Measurements from ENCODE around the gene HAVCR2. TPM values are rescaled to one million over a fixed set of nuclear protein-coding genes. Genes with fewer than 3 reads are reported as not detected.

Gene HAVCR2
- total and polyA plus RNA-seq, 9 of the 15 experiments (the other 6 are each of a cell fraction or from before 2014, with no cell fraction given), result 0.04 to 0.11 (median 0.06) TPM; not detected in 5

DNA sequence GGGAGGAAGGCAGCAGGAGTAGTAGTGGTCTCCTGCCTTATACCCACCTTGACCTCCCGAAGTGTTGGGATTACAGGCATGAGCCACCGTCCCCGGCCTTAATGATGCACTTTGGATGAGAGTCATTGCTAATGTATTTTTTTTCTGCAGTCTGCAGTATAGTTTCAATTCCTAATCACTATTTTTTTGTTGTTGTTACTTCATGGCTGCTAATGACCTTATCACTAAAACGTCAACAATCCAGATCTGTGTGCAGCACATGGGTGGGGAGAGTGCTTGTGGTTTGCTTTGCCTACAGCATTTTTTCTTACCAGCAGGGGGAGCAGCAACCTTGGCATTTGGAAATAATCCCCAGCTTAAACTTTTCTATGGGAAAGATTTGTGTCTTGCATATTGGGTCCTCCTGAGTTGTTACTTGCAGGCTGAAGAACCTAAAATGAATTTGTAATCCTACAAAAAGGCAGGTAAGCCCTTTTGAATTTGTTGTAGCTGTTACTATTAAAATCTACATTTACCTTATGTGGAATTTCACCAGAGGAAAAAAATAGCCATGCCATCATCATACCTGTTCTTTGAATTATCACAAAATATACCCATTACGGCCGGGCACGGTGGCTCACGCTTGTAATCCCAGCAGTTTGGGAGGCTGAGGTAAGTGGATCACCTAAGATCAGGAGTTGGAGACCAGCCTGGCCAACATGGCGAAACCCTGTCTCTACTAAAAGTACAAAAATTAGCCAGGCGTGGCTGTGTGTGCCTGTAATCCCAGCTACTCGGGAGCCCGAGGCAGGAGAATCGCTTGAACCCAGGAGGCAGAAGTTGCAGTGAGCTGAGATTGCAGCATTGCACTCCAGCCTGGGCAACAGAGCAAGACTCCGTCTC is 40.1 kb upstream of the HAVCR2 start (continued):
- TF ChIP-seq RAD21 (CRISPR knock-in tag; conservative IDR thresholded peaks at IDR 0.05 in 1 of 2, IDR thresholded peaks at IDR 0.05 in 1 of 2) (peak; percentile 76 to 79), FOXM1 (IDR thresholded peaks at IDR 0.05; ENCODE audit: low read depth) (no peak), FOXM1 (CRISPR knock-in tag; IDR thresholded peaks at IDR 0.05; ENCODE audit: low read depth) (no peak), PTRF (tag; IDR thresholded peaks at IDR 0.05) (no peak), HDAC8 (tag; IDR thresholded peaks at IDR 0.05) (no peak), ZNF551 (CRISPR knock-in tag; IDR thresholded peaks at IDR 0.05) (no peak), RNF2 (IDR thresholded peaks at IDR 0.05) (no peak), RCOR1 (IDR thresholded peaks at IDR 0.05; ENCODE audit: borderline replicate concordance in 1 of 2, low read depth in 2 of 2, low read length in 2 of 2) (peak in 1 of 2 experiments; percentile 18; a peak in 1 of 4 replicates), MTF1 (CRISPR knock-in tag; IDR thresholded peaks at IDR 0.05; ENCODE audit: borderline replicate concordance) (no peak), TBL1XR1 (IDR thresholded peaks at IDR 0.05; ENCODE audit: low read length in 2 of 2) (0 out of 4 replicates have a peak, but pooled peaks of 1 of the 2 experiments have one; percentile 15), ZNF830 (CRISPR knock-in tag; IDR thresholded peaks at IDR 0.05) (no peak), CHD1 (IDR thresholded peaks at IDR 0.05; ENCODE audit: low read length) (no peak), FOXK1 (CRISPR knock-in tag; IDR thresholded peaks at IDR 0.05; ENCODE audit: borderline replicate concordance) (no peak), ZFX (CRISPR knock-in tag; IDR thresholded peaks at IDR 0.05) (no peak), TARDBP (IDR thresholded peaks at IDR 0.05) (no peak), XRCC3 (IDR thresholded peaks at IDR 0.05) (no peak), HNRNPK (IDR thresholded peaks at IDR 0.05; ENCODE audit: low read depth, low read length, poor library complexity, severe bottlenecking) (no peak), ARHGAP35 (IDR thresholded peaks at IDR 0.05; ENCODE audit: partially characterized antibody) (no peak), ARID1B (IDR thresholded peaks at IDR 0.05) (peak; percentile 53), KAT2B (IDR thresholded peaks at IDR 0.05; ENCODE audit: low read depth, low read length) (no peak), TCFL5 (CRISPR knock-in tag; conservative IDR thresholded peaks at IDR 0.05) (no peak), POLR2AphosphoS2 (IDR thresholded peaks at IDR 0.05; ENCODE audit: low read length) (no peak), HSF4 (CRISPR knock-in tag; IDR thresholded peaks at IDR 0.05; ENCODE audit: borderline replicate concordance) (no peak)
- TF ChIP-seq, protein P1, sequence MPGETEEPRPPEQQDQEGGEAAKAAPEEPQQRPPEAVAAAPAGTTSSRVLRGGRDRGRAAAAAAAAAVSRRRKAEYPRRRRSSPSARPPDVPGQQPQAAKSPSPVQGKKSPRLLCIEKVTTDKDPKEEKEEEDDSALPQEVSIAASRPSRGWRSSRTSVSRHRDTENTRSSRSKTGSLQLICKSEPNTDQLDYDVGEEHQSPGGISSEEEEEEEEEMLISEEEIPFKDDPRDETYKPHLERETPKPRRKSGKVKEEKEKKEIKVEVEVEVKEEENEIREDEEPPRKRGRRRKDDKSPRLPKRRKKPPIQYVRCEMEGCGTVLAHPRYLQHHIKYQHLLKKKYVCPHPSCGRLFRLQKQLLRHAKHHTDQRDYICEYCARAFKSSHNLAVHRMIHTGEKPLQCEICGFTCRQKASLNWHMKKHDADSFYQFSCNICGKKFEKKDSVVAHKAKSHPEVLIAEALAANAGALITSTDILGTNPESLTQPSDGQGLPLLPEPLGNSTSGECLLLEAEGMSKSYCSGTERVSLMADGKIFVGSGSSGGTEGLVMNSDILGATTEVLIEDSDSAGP (CRISPR knock-in tag; IDR thresholded peaks at IDR 0.05), result no peak

Data from K562 (cell line).